ENCODE results near the gene DUSP22. TPM values are rescaled to one million over a fixed set of nuclear protein-coding genes. Genes with fewer than 3 reads are reported as not detected.

The DUSP22 gene
- total and polyA plus RNA-seq, 2 donors (not counting 1 experiment from before 2014, with no cell fraction given): 117 to 133 TPM

- Histone ChIP-seq H3K36me3 (replicated peaks in 1 of 2; ENCODE audit: control extremely low read depth in 1 of 2, control insufficient read depth in 1 of 2, extremely low read depth in 1 of 2, insufficient read depth in 2 of 2, low read length in 1 of 2) (peaks cover 0 to 30% of the 10 kb centered on the region in 2 experiments), H3K9ac (ENCODE audit: low read length) (peak within 1 kb of the TSS; percentile 93), H3K4me2 (replicated peaks; ENCODE audit: low read depth, low read length, poor library complexity, severe bottlenecking) (peak within 1 kb of the TSS; percentile 91), H4K20me1 (ENCODE audit: control insufficient read depth, insufficient read depth, low read length, poor library complexity, severe bottlenecking) (peaks cover 44% of the 10 kb centered on the region), H3K27ac (ENCODE audit: low read length in 2 of 2) (peak within 1 kb of the TSS; percentile 71 to 82), H3K27me3 (replicated peaks in 1 of 4; ENCODE audit: control extremely low read depth in 1 of 4, control insufficient read depth in 3 of 4, insufficient read depth in 4 of 4, low read length in 3 of 4) (no peaks in the 10 kb centered on the region), H3K9me3 (ENCODE audit: control extremely low read depth in 1 of 3, control insufficient read depth in 2 of 3, insufficient read depth in 1 of 3, low read length in 2 of 3) (no peaks in the 10 kb centered on the region), H3K4me1 (ENCODE audit: control insufficient read depth in 2 of 2, insufficient read depth in 2 of 2, low read length in 2 of 2) (peaks cover 35 to 43% of the 10 kb centered on the region in 2 donors), H3K79me2 (ENCODE audit: control insufficient read depth, insufficient read depth, low read length) (peaks cover 49% of the 10 kb centered on the region), H2AFZ (ENCODE audit: insufficient read depth, low read depth, low read length, poor library complexity, severe bottlenecking) (peak within 1 kb of the TSS; percentile 84), H3K4me3 (ENCODE audit: control extremely low read depth in 1 of 5, extremely low read depth in 1 of 5, insufficient read depth in 1 of 5, low read depth in 2 of 5, low read length in 4 of 5) (peak within 1 kb of the TSS; percentile 63 to 98 (median 93))
- peak; percentile 90 for DNase-seq
- CTCF ChIA-PET: interaction anchor here (0.7 to 8.8 kb wide), 24 partner anchors 8 to 1005 kb away, joined by 3 to 72 read pairs (median 4); no protein-coding TSS in a partner anchor
- H3K27me3 Mint-ChIP-seq: no peaks in the 10 kb centered on the region
- POLR2A ChIA-PET: interaction anchor here (0.8 to 5.0 kb wide), 21 partner anchors 8 to 212 kb away, joined by 3 to 35 read pairs (median 6); partner anchors contain the start of gene DUSP22
- no peaks in the 10 kb centered on the region for H3K9me3 Mint-ChIP-seq (ENCODE audit: insufficient read depth)
- intact Hi-C loops (cut with micrococcal nuclease): loop anchor here (1.0 to 5.0 kb wide), 9 partner anchors 9 to 991 kb away; no protein-coding TSS in a partner anchor
- TF ChIP-seq, protein P1, sequence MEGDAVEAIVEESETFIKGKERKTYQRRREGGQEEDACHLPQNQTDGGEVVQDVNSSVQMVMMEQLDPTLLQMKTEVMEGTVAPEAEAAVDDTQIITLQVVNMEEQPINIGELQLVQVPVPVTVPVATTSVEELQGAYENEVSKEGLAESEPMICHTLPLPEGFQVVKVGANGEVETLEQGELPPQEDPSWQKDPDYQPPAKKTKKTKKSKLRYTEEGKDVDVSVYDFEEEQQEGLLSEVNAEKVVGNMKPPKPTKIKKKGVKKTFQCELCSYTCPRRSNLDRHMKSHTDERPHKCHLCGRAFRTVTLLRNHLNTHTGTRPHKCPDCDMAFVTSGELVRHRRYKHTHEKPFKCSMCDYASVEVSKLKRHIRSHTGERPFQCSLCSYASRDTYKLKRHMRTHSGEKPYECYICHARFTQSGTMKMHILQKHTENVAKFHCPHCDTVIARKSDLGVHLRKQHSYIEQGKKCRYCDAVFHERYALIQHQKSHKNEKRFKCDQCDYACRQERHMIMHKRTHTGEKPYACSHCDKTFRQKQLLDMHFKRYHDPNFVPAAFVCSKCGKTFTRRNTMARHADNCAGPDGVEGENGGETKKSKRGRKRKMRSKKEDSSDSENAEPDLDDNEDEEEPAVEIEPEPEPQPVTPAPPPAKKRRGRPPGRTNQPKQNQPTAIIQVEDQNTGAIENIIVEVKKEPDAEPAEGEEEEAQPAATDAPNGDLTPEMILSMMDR (IDR thresholded peaks at IDR 0.05): no peak
- no peak for TF ChIP-seq EZH2 (IDR thresholded peaks at IDR 0.05; ENCODE audit: borderline replicate concordance, insufficient read depth, low read depth, low read length, poor library complexity, severe bottlenecking)
- H3K27ac Mint-ChIP-seq: peak within 1 kb of the TSS; percentile 99
- H3K4me1 Mint-ChIP-seq: peaks cover 51% of the 10 kb centered on the region
- WGBS (ENCODE audit: insufficient coverage): under 1% methylated on average over 74 of the region's 82 CpGs
- H3K4me3 Mint-ChIP-seq: peak within 1 kb of the TSS; percentile 95
- ATAC-seq (ENCODE audit: low read depth): peak; percentile 70
These were observed 99.5 kb downstream of the DUSP22 start, which contains the start of gene IRF4 for GRCh38 chr6:391559-392440. Gene IRF4, plus strand, starts transcription at chr6:391752. Its CDS starts 1,401 bp downstream, at chr6:393153.
